Mesenchymal stem cell (in vitro differentiated cells and primary cell): ENCODE measurements around the gene MSI2.

Experiments
- DNase-seq: peaks from one replicate; pipeline ENCODE4 v3.0.0-alpha.2; 2013
- H2AFZ ChIP-seq: one replicate; pipeline ENCODE4 v1.6.1; 2013; ENCODE audit warnings: low read depth, mild to moderate bottlenecking, control low read depth, inconsistent platforms, low read length, moderate library complexity
- H2AK5ac ChIP-seq: 2 replicates; pipeline ENCODE4 v1.6.1; 2013; ENCODE audit warnings: low read length, moderate library complexity, mild to moderate bottlenecking, inconsistent platforms; ENCODE audit not compliant: severe bottlenecking
- H2BK120ac ChIP-seq: one replicate; pipeline ENCODE4 v1.6.1; 2013; ENCODE audit warnings: low read depth, mild to moderate bottlenecking, inconsistent platforms, low read length, moderate library complexity
- H2BK12ac ChIP-seq, 2 experiments: one replicate each; pipeline ENCODE4 v1.6.1; 2013; ENCODE audit warnings: inconsistent platforms in 2 of 2, low read length in 2 of 2, mild to moderate bottlenecking in 2 of 2, moderate library complexity in 2 of 2, control low read depth in 1 of 2
- H2BK15ac ChIP-seq: one replicate; pipeline ENCODE4 v1.6.1; 2013; ENCODE audit warnings: mild to moderate bottlenecking, low read depth, inconsistent platforms; ENCODE audit not compliant: poor library complexity, severe bottlenecking
- H2BK5ac ChIP-seq: 2 replicates; pipeline ENCODE4 v1.6.1; 2013; ENCODE audit warnings: low read depth, mild to moderate bottlenecking, low read length, control low read depth, inconsistent platforms; ENCODE audit not compliant: poor library complexity, severe bottlenecking
- H3K14ac ChIP-seq, 2 experiments: one replicate each; pipeline ENCODE4 v1.6.1; 2013; ENCODE audit warnings: inconsistent platforms in 2 of 2, low read length in 2 of 2, control low read depth in 1 of 2, mild to moderate bottlenecking in 1 of 2, moderate library complexity in 1 of 2
- H3K18ac ChIP-seq, 2 experiments: one replicate each; pipeline ENCODE4 v1.6.1; 2013; ENCODE audit warnings: inconsistent platforms in 2 of 2, low read length in 2 of 2, control low read depth in 1 of 2, low read depth in 1 of 2, mild to moderate bottlenecking in 1 of 2
- H3K23ac ChIP-seq, 2 experiments: one replicate each; pipeline ENCODE4 v1.6.1; 2013; ENCODE audit warnings: inconsistent platforms in 2 of 2, low read length in 2 of 2, mild to moderate bottlenecking in 2 of 2, moderate library complexity in 2 of 2, control low read depth in 1 of 2
- H3K27ac ChIP-seq: 2 replicates; pipeline ENCODE4 v1.5.1; 2013; ENCODE audit warnings: mild to moderate bottlenecking, moderate library complexity, low read length, control low read depth, inconsistent platforms; ENCODE audit not compliant: poor library complexity, severe bottlenecking
- H3K27me3 ChIP-seq, 2 experiments: 2 replicates each; pipeline versions ENCODE4 v1.6.1 to v1.7.0; 2013; ENCODE audit warnings: low read length in 2 of 2, mild to moderate bottlenecking in 2 of 2, moderate library complexity in 2 of 2, control low read depth in 1 of 2, inconsistent platforms in 1 of 2; ENCODE audit not compliant: control insufficient read depth in 1 of 2, insufficient read depth in 1 of 2
- H3K36me3 ChIP-seq, 2 experiments: 2 replicates each; pipeline versions ENCODE4 v1.6.1 to v1.7.0; 2013; ENCODE audit warnings: low read length in 2 of 2, control low read depth in 1 of 2, inconsistent platforms in 1 of 2, low read depth in 1 of 2, mild to moderate bottlenecking in 1 of 2; ENCODE audit not compliant: insufficient read depth in 2 of 2, control insufficient read depth in 1 of 2
- H3K4ac ChIP-seq, 2 experiments: one replicate each; pipeline ENCODE4 v1.6.1; 2013; ENCODE audit warnings: inconsistent platforms in 2 of 2, low read length in 2 of 2, mild to moderate bottlenecking in 2 of 2, moderate library complexity in 2 of 2, control low read depth in 1 of 2, low read depth in 1 of 2
- H3K4me1 ChIP-seq: 2 replicates; pipeline ENCODE4 v1.6.1; 2013; ENCODE audit warnings: low read depth, low read length, control low read depth; ENCODE audit not compliant: control insufficient read depth, insufficient read depth
- H3K4me2 ChIP-seq: 2 replicates; pipeline ENCODE4 v1.6.1; 2013; ENCODE audit warnings: low read length, mild to moderate bottlenecking, inconsistent platforms; ENCODE audit not compliant: poor library complexity, severe bottlenecking
- H3K4me3 ChIP-seq, 2 experiments: 2 replicates each; pipeline versions ENCODE4 v1.5.1 to v1.7.0; 2013; ENCODE audit warnings: low read length in 2 of 2, mild to moderate bottlenecking in 2 of 2, control low read depth in 1 of 2, low read depth in 1 of 2; ENCODE audit not compliant: insufficient read depth in 1 of 2
- H3K79me1 ChIP-seq: replicated peaks from 2 replicates; pipeline ENCODE4 v1.6.1; 2013; ENCODE audit warnings: mild to moderate bottlenecking, control low read depth, low read length, inconsistent platforms; ENCODE audit not compliant: poor library complexity, severe bottlenecking
- H3K9ac ChIP-seq: 2 replicates; pipeline ENCODE4 v1.7.0; 2013; ENCODE audit warnings: mild to moderate bottlenecking, low read length, moderate library complexity
- H3K9me3 ChIP-seq: 2 replicates; pipeline ENCODE4 v1.7.0; 2013; ENCODE audit warnings: mild to moderate bottlenecking, low read length; ENCODE audit not compliant: control insufficient read depth
- H4K8ac ChIP-seq: one replicate; pipeline ENCODE4 v1.6.1; 2013; ENCODE audit warnings: inconsistent platforms, mild to moderate bottlenecking, low read length, moderate library complexity
- H4K91ac ChIP-seq: one replicate; pipeline ENCODE4 v1.6.1; 2013; ENCODE audit warnings: mild to moderate bottlenecking, low read length, inconsistent platforms
- WGBS: methylation state at CpG from one replicate; pipeline ENCODE4 v1.1.7; 2013; ENCODE audit warnings: mixed read lengths; 5-methylcytosine and 5-hydroxymethylcytosine counted together

The MSI2 gene

GRCh38 chr17:57524839-57525568 is 268.7 kb downstream of the MSI2 start:
- Histone ChIP-seq H4K91ac (no peak overlapping the region), H3K27ac (no peak overlapping the region), H3K18ac (peak overlapping the region in 1 of 2 experiments; percentile 75), H2AFZ (no peak overlapping the region), H3K23ac (no peak overlapping the region), H3K4ac (no peak overlapping the region), H3K9me3 (no peaks in the 10 kb centered on the region), H3K27me3 (no peaks in the 10 kb centered on the region), H4K8ac (no peak overlapping the region), H3K79me1 (peaks cover 13% of the 10 kb centered on the region), H3K4me1 (peaks cover 8% of the 10 kb centered on the region), H3K4me2 (no peak overlapping the region), H3K4me3 (no peak overlapping the region), H2BK15ac (no peak overlapping the region), H2BK120ac (no peak overlapping the region), H2AK5ac (no peak overlapping the region), H3K14ac (no peak overlapping the region), H2BK12ac (peak overlapping the region in 1 of 2 experiments; percentile 29), H2BK5ac (no peak overlapping the region), H3K9ac (no peak overlapping the region), H3K36me3 (peaks cover 0 to 3% of the 10 kb centered on the region in 2 experiments)
- 85% methylated on average over 2 of the region's 4 CpGs for WGBS
- DNase-seq, result no peak

- H2BK120ac ChIP-seq, result no peak overlapping the region
- no peak overlapping the region for H2AFZ ChIP-seq
- H3K36me3 ChIP-seq, result peaks cover 0 to 3% of the 10 kb centered on the region in 2 experiments
- no peaks in the 10 kb centered on the region for H3K9me3 ChIP-seq
- no peak overlapping the region for H3K27ac ChIP-seq
- no peak overlapping the region for H2BK15ac ChIP-seq
- H3K4me1 ChIP-seq, result peaks cover 14% of the 10 kb centered on the region
- no peak overlapping the region for H3K4me3 ChIP-seq
- H3K14ac ChIP-seq, result no peak overlapping the region
- H2BK12ac ChIP-seq, result peak overlapping the region in 1 of 2 experiments; percentile 70
- H3K79me1 ChIP-seq, result peaks cover 14% of the 10 kb centered on the region
- H4K8ac ChIP-seq, result no peak overlapping the region
- no peak overlapping the region for H3K4ac ChIP-seq
- no peak for DNase-seq
- WGBS, result 65% methylated on average over 10 of the region's 15 CpGs
- no peak overlapping the region for H2BK5ac ChIP-seq
- no peak overlapping the region for H3K4me2 ChIP-seq
- H3K9ac ChIP-seq, result no peak overlapping the region
- H3K27me3 ChIP-seq, result no peaks in the 10 kb centered on the region
- peak overlapping the region in 1 of 2 experiments; percentile 16 for H3K18ac ChIP-seq
- H3K23ac ChIP-seq, result no peak overlapping the region
- no peak overlapping the region for H4K91ac ChIP-seq
- no peak overlapping the region for H2AK5ac ChIP-seq
Measured at GRCh38 chr17:57527221-57528057, 271.1 kb downstream of the MSI2 start.

GRCh38 chr17:57528058-57528451 is 271.7 kb downstream of the MSI2 start:
- H3K27ac ChIP-seq, result no peak overlapping the region
- peak overlapping the region in 1 of 2 experiments; percentile 71 for H3K4ac ChIP-seq
- H3K4me3 ChIP-seq, result no peak overlapping the region
- no peak overlapping the region for H3K4me2 ChIP-seq
- H3K4me1 ChIP-seq, result peaks cover 14% of the 10 kb centered on the region
- peak overlapping the region in 1 of 2 experiments; percentile 16 for H3K18ac ChIP-seq
- no peak overlapping the region for H2BK15ac ChIP-seq
- H4K8ac ChIP-seq, result no peak overlapping the region
- H3K23ac ChIP-seq, result no peak overlapping the region
- H2BK5ac ChIP-seq, result no peak overlapping the region
- 53% methylated on average over 5 of the region's 7 CpGs for WGBS
- H3K9me3 ChIP-seq, result no peaks in the 10 kb centered on the region
- H2BK12ac ChIP-seq, result no peak overlapping the region
- no peak for DNase-seq
- H3K79me1 ChIP-seq, result peaks cover 11% of the 10 kb centered on the region
- no peak overlapping the region for H2AK5ac ChIP-seq
- no peak overlapping the region for H3K9ac ChIP-seq
- H4K91ac ChIP-seq, result no peak overlapping the region
- no peaks in the 10 kb centered on the region for H3K27me3 ChIP-seq
- H2AFZ ChIP-seq, result no peak overlapping the region
- H3K14ac ChIP-seq, result no peak overlapping the region
- peaks cover 0 to 9% of the 10 kb centered on the region in 2 experiments for H3K36me3 ChIP-seq
- no peak overlapping the region for H2BK120ac ChIP-seq

- H2BK15ac ChIP-seq, result no peak overlapping the region
- H4K91ac ChIP-seq, result no peak overlapping the region
- peaks cover 0 to 7% of the 10 kb centered on the region in 2 experiments for H3K36me3 ChIP-seq
- H3K79me1 ChIP-seq, result peaks cover 19% of the 10 kb centered on the region
- DNase-seq, result no peak
- WGBS, result 29% methylated on average over 1 of the region's 3 CpGs
- H2AK5ac ChIP-seq, result no peak overlapping the region
- H3K27me3 ChIP-seq, result no peaks in the 10 kb centered on the region
- peak overlapping the region; percentile 37 for H3K27ac ChIP-seq
- H3K14ac ChIP-seq, result no peak overlapping the region
- H3K23ac ChIP-seq, result no peak overlapping the region
- no peak overlapping the region for H2AFZ ChIP-seq
- peaks cover 13% of the 10 kb centered on the region for H3K4me1 ChIP-seq
- no peak overlapping the region for H3K4ac ChIP-seq
- no peak overlapping the region for H3K4me3 ChIP-seq
- no peak overlapping the region for H2BK5ac ChIP-seq
- H4K8ac ChIP-seq, result peak overlapping the region; percentile 35
- H3K9me3 ChIP-seq, result no peaks in the 10 kb centered on the region
- no peak overlapping the region for H2BK120ac ChIP-seq
- no peak overlapping the region for H3K4me2 ChIP-seq
- peak overlapping the region in 1 of 2 experiments; percentile 17 for H3K18ac ChIP-seq
- no peak overlapping the region for H3K9ac ChIP-seq
- peak overlapping the region; percentile 0 to 40 for H2BK12ac ChIP-seq
Measured at GRCh38 chr17:57530026-57530425, 273.7 kb downstream of the MSI2 start.
